Umbilical cord (tissue), 2 donors: ENCODE results near the gene GALNTL6. TPM values are rescaled to one million over a fixed set of nuclear protein-coding genes. Genes with fewer than 3 reads are reported as not detected.

Experiments
- DNase-seq: peaks from one replicate; pipeline ENCODE4 v3.0.0-alpha.2; 2015; ENCODE audit warnings: low spot score
- total RNA-seq: library from RNA; depleted of rRNA; stranded (reverse); fragments of >200 nt; gene quantifications from one replicate; pipeline ENCODE4 v1.2.3, GENCODE V29; 2014; ENCODE audit warnings: low replicate concordance; ENCODE audit not compliant: insufficient read depth

GALNTL6 gene
- total RNA-seq, 1 donor from 2014 or later = 6.5 TPM

DNA sequence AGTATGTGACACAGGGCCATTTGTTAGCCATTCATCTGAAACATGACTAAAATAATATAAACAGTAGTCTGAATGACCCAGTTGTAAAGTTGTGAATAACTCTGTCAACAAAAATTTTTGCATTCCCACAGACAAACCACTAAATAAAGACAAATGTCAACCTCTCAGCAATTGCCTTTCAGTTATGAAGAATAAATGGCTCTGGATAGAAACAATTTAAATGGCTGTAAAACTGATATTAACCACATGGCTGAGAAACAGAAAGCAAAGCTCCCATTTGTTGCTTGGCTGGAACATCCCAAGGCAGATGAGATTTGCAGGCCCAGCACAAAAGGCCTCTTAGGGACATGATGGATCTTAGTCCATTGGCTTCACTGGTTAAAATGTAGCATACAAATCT is 296.3 kb downstream of the GALNTL6 start:
- DNase-seq = no peak

DNA sequence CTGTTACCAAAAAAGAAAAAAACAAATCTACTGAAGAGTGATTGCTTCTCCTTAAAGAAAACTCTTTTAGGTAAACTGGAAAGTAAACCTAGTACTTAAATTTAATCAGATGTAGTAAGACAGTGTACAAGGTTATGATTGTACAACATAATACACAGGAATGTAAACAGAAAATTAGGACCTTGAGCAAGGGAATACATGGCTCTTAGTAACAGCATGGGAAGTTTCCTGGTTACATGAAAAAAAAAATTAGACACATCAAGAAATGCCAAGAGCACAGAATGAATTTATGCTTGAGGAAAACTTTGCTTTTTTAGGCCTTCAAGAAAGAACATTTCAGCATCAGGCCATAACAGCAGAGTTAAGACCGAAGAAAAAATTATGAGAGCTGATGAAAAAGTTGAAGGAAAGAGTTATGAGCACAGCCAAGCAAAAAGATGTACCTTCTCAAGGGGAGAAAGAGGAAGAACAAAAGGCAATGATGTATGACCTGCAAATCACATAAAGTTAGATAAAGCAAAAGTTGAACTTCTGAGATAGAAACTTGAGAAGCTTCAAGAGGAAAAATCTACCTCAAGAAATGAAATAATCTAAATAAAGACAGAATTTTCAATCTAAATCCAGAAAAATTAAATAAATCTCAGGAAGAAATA is 311.6 kb downstream of the GALNTL6 start:
- no peak for DNase-seq

DNA sequence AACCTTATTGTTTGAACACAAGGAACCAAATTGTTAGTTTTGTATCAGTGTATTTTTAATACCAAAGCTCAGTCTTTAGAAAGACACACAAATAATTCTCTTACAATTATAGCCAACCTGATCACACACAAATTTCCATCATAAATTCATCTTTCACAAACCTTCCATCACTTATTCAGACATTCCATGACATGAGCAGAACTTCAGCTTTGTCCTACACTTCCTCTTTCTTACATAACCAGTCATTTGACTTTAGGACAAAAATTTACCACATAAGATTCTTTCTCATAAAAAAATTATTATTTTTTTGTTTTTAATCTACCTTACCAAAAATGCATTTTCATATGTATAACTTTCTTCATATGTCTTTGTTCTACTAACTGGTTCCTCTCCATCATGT is 312.2 kb downstream of the GALNTL6 start:
- DNase-seq = no peak

DNA sequence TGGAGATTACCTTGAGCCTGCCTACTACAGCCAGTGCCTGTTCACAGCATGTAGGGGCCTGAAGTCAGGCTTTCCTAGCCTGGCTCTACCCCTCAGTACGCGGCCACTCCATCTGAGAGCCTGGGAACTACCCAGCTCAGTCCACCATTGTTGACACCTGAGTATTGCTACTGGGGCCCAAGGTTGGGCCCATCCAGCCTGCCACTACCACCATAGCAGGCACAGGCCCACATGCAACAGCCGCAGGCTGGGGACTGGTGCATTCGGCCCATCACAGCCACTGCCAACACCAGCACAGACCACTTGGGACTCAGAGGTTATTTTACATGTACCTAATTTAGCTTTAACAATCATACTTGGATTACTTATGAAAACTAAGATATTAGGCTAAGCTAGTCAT is 314.0 kb downstream of the GALNTL6 start:
- no peak for DNase-seq

DNA sequence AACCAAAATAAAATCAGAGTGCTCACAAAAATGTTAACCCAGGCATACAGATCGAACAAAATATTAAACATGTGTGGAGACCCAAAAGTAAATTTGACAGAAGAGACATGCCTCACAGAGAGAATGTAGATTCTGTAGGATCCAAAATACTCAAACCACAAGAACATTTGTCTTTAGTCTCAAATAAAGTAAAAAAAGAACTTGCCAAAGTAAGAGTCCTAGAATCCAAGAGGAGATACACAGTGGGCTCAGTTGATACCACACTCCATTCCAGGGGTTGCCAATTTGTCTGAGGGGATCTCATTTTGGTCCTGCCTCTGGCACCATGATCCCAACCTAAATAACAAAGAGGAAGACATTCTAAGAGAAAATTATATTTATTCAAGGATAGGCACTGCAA is 316.4 kb downstream of the GALNTL6 start:
- no peak for DNase-seq

DNA sequence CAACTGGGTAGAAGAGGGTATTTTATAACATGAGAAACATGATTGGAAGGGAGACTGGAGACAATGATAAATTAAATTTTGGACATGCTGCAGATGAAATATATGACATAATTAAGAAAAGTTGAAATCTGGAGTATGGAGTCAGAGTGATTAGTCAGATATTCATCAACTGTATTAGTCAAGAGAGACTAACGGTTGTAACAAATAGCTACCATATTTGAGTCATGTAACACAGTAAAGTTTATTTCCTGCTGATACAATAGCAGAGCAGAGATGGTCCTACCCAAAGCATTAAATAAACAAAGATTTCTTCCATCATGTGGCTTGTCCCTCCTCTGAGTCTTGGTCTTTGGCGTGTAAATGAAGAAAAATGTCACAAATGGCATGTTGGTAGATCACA is 321.3 kb downstream of the GALNTL6 start:
- no peak for DNase-seq

DNA sequence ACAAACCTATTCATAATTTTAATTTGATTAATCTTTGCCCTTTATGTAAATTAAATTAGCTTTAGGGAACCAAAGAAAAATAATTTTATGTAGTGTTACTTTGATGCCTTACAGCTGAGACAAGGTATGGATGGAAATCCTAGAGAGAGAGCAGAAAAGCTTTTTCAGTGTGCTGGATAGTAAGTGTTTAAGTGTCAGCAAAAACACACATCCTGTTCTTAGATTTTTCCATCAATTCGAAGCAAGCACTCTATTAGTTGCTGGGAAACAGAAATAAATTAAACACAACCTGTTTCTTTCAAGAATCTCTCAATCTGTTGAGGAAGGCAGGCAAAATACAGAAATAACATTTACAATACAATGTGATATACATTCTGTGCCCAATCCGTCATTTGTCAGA is 327.8 kb downstream of the GALNTL6 start:
- no peak for DNase-seq

DNA sequence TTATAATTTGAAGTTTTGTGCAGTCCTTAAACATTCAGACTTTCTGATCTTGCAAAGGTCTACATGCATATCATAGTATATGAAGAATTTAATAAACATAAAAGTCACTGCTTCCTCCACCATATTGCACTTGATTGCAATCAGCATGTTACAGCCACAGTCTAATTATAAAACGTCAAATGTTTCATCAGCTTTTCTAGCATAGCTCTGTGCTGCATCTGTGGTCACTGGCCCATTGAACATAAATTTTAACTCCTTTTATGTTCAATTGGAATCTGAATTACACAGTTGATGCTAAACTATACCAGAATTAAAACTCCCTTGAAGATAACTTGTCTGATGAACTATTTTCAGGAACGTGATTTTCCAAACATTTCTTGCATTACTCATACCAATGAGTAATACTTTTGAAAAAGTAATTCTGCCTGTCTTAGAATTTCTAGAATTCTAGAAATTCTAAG is 329.1 kb downstream of the GALNTL6 start:
- DNase-seq = peak; percentile 10

DNA sequence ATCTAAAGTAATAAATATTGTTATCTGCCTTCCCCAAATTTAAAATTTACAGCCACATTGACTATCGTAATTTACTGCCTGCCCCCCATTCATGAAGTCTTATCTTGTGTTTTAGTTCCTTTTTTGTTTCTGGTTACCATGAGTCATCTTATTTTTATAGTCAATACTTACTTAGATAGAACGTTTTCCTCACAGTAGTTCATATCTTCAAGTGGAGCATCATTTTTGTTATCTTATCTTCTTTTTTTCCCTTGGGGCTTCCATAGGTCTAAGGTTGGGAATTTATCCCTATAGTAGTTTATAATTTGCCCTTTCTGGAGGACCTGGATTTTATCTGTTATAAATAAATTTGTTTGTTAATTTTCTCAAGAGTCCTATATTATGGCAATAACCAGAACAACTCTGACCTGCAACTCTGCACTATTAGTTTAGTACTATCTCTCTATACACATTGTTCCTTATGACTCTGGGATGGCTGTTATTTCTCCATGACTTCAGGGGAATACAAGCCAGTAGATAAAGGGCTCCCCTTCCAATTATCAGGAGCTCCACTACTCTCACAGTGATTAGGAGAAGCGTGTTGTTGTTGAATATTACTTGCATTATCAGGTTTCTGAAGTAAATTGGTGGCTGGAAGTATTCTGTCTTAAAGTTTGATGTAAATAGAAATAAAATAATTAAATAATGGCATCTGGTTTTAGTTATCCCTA is 330.6 kb downstream of the GALNTL6 start:
- DNase-seq = no peak

DNA sequence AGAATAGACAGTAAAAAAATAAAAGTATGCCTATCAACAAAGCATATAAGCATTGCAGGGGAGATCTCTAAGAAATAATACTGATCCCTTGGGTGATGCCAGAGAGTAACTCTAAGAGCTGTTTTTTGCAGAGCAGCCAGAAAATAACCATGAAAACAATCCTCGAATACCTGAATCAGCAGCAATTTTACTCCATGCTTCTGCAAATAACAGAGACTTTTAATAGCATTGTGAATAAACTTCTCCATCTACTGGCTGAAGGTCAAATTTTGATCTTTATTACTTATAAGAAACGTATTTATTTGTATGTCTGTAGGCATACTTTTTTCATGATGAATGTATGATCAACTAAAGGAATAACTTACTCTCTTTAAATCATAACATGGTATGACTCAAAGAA is 334.5 kb downstream of the GALNTL6 start:
- peak; percentile 60 for DNase-seq

DNA sequence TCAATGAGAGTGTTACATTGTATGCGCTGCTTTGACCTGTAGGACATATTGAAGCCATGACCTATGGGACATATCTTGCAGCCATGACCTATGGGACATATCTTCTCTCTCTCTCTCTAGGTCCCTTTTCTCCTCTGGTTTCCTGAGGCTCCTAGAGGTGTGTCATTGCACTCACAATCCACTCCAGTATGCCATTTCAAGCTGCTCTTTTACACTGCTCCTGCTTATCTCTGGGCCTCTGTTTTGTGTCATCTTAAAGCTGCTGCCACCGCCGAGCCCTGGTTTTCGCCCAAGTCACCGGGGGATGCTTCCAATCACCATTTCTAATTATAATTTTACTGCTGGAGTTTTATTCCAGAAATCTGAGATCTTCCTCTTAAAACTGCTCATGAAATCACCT is 336.1 kb downstream of the GALNTL6 start:
- peak; percentile 18 for DNase-seq

DNA sequence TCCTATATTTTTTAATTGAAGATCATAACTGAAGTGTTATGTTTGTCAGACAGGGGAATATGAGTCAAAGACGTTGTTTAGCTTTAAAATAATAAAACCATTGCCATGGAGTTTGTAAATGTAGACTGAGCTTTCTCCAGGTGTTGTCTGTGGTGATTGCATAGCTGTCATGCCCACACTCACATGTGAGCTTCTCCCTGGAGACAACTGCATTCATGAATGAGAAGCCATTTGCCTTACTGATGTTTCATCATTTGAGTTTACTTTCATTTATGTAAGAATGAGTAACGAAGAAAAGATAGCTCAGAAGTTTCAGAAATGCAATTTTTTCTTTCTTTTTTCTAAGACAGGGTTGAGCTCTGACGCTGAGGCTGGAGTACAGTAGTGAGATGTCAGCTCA is 339.1 kb downstream of the GALNTL6 start:
- no peak for DNase-seq

DNA sequence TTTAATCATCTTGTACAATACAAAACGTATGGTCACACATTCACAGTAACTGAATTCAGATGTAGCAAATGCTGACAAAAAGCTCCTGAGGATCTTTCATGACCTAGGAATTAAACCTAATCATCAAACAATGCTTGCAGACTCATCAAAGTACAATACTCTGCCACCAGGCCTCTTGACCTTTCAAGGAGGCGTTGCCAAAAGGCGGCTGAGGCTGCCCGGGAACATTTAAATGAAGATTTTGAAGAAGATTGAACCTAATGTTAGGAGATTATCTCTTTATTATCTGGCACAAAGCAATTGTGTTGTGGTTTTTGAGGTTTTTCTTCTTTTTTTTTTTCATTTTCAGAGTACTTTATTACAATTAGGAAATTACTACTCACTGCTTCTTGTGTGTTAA is 340.5 kb downstream of the GALNTL6 start:
- no peak for DNase-seq

DNA sequence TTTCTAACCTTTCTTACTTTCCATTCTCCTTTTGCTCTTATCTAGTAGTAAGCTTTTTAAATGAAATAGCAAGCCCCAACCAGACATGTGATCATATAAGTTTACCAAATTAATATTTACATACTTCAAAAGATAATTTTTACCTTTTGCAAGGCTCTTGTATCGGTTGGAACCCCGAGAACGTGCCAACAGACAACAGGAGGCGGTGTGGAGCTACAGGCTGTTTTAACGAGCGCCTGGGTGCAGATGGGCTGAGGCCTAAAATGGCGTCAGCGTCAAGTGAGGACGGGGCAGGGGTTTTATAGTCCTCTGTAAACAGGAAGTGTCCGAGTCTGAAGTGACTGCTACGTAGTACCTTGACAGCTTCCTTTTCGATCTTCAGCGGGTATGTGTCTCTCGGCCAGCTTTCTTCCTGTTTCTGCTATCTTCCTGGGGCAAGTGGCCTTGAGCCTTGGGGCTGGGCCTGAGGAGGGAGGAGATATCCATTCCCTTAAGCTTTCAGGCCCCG is 342.7 kb downstream of the GALNTL6 start:
- DNase-seq = no peak

DNA sequence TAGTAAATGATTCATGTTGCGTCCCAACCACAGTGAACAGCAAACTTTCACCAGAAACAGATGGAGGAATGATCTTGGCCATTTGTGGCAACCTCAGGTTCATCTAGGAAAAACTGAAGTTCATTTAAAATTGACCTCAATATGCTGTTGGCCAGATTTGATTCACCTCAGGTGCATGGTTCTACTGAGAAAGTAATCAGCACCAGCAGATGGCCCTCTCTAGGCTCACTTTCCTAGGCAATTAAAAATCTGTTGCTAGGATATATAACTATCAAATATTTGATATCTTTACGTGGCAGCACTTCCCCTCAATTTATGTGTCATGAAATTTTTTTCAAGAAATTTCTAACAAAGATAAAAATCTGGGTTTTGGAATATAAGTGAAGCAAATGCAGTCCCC is 344.7 kb downstream of the GALNTL6 start:
- no peak for DNase-seq

DNA sequence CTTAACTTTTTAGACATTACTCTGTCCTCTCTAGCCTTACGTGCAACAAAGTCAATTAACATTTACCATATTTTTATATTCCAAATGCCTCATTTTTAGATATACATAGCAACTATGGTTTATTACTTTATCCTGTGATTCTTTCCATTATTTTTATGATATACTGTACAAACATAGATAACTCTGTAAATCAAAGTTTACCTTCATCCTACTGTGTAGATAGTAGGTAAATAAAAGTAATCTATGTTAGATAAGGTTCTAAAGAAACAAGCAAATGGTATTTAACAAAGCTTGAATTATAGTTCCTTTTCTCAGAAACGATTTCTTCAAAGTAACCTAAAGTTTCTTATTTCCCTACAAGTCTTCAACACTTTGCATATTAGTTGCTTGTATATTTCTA is 350.0 kb downstream of the GALNTL6 start:
- DNase-seq = no peak

DNA sequence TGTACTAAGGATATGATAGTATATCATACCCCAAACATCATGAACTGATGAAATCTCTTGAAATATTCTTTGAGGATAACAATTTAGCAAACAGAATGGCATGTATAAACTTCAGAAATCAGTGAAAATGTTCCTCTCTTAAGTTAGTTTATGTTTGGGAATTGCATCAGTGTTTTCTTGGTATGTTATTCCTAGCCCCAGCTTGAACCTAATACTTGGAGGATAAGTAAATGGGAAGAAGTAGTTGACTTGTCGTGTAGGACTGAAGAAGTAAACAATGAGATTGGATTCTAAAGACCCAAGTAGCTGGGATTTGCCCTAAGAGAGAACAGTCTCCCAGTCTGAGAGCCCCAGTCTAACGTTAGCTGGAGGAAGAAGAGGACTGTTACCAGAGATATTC is 355.7 kb downstream of the GALNTL6 start:
- DNase-seq = no peak

DNA sequence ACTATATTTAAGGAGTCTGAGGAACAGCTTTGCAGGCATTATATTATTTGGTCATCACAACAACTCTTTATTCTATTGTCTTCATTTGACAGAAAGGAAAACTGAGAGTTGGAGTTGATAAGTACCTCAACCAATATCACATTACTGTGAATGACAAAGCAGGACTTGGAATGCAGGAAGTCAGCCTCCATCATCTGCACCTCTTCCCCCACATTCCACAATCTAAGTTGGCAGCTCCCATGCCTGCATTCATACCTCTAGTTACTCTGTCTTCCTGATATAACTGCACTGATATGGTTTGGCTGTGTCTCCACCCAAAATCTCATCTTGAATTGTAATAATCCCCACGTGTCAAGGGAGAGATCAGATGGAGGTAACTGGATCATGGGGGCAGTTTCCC is 356.7 kb downstream of the GALNTL6 start:
- no peak for DNase-seq

DNA sequence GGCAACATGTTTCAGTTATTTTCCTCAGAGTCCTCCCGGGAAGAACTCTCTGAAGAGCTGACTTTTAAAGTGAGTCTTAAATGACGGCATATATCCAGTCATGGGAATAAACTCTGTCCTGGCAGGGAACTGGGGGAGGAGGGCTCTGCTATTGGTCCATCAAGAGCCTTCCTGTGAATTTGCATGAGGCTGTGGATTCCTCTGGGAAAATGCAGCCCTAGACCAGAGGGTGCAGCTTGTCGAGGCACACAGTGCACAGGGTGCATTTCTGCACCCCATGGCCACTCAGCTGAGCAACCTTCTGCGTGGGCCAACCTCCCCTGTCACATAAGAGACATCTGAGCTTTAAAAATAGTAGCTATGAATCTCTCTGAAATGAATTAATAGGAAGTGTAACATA is 360.0 kb downstream of the GALNTL6 start:
- no peak for DNase-seq

DNA sequence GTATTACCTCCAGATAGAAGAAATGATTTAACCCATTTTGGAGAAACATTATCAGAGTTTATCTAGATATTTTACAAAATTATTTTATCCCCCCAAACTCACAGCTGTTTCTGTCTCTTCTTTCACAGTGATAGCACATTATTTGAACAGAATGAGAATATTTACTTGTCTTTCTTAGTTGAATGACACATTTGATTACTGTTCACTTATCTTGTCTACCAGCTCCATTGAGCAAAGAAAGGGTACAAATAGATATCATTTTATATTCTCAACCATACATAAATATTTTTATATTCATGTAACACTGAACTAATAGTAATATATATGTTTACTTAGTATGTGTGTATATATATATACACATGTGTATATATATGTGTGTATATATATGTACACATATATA is 364.2 kb downstream of the GALNTL6 start:
- no peak for DNase-seq

DNA sequence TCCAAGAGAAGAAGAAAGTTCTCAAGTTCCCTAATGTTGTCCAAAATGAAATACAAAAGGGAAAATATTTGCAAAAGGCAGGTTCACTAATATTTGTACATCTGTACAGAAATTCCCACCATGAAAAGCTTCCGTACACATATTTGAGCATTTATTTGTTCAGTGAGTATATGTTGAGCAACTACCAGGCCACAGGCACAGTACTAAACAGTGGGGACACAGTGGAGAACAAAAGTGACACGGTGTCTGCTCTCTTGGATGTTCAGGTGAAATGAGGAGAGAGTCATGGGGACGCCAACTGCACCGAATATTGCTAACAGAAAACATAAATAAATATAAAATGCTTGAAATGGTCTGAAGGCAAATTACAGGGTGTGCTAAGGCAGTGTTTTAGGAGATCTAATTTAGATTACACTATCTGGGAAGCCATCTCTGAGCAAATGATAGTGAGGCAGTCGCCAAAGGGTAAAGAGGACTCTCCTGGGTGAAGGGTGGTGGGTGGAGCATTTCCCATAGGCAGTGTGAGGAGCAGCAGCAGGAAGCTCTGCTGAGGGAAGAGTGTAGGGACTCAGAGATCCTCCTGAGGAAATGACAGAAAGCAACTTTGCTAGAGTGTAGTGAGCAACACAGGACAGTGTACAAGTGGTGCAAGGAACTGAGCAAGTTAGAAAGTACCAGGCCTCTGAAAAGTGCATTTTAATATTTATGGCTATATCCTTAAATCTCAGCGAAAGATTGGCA is 375.2 kb downstream of the GALNTL6 start:
- no peak for DNase-seq

DNA sequence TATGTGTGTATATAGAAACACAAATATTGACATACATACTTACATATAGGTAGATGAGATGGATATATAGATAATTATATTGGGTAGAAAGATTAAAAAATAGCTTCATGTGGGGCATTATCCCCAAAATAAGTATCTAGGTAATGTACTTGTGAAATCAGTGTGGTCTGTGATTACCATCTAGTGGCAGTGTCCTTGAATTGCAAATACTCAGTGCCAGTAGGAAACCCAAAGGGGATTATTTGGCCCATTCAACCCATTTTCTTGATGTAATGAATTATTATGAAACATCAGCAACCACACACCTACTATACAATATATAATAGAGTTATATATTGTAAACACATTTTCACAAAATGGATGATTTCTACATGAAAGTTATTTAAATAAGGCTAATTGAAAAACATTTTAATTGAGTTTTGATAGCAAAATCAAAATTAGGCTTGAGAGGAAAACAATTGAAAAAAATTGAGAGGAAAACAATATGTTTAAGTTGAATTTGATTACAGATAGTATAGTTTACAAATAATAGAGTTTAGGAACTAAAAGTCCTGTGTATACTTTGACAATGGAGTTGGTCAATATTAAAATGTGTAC is 389.4 kb downstream of the GALNTL6 start:
- peak; percentile 13 for DNase-seq
